HCT116 (cell line): Measurements from ENCODE around the gene TBC1D23. TPM values are rescaled to one million over a fixed set of nuclear protein-coding genes. Genes with fewer than 3 reads are reported as not detected.
"Not testable (repeated sequence)": the region's sequence is repeated elsewhere in the genome, so short reads cannot be mapped to it uniquely, and the experiment has no call there.

Experiments
- ATAC-seq: fragments of 200-7000 bp; cut with Tn5 transposase; 2 replicates; pipeline ENCODE4 v1.9.1; 2020; ENCODE audit warnings: mild to moderate bottlenecking, moderate library complexity
- BruUV-seq: library from RNA; stranded (reverse); fragments of 400-500 nt; replicated peaks from 2 replicates; lab custom pipeline; 2021; lab: Mats Ljungman, UMichigan
- CTCF ChIA-PET: fragments of 300-600 bp; sonication (Branson Sonifier 250); formaldehyde crosslinking; loops from one replicate; lab custom pipeline; 2021; ENCODE audit warnings: antibody characterized with exemption; lab: Charles Lee
- POLR2A ChIA-PET: fragments of 300-600, 350-600 bp; sonication (Branson Sonifier 250); formaldehyde crosslinking; loops from one replicate; lab custom pipeline; 2021; ENCODE audit warnings: antibody characterized with exemption; lab: Charles Lee
- RAD21 ChIA-PET, 2 experiments: fragments of 300-600 bp; sonication (Branson Sonifier 250); formaldehyde crosslinking; loops; one replicate each; lab custom pipeline; 2023; ENCODE audit warnings: low total read pairs in 2 of 2; ENCODE audit not compliant: uncharacterized antibody in 2 of 2, unreplicated experiment in 2 of 2, low non-redundant PET in 1 of 2; lab: Charles Lee
- DNase-seq: peaks from one replicate; pipeline ENCODE4 v3.0.0-alpha.2; 2010; ENCODE audit warnings: low read depth, low spot score
- H2AFZ ChIP-seq: fragments of 200-600 bp; shearing (Covaris generic), sonication (generic); 2 replicates; pipeline ENCODE4 v1.6.1; 2017; ENCODE audit warnings: low read depth, mixed run types, mixed read lengths, antibody characterized with exemption, low read length; ENCODE audit not compliant: poor library complexity, severe bottlenecking
- H3K27ac ChIP-seq: 2 replicates; pipeline ENCODE4 v1.5.1; 2012; ENCODE audit warnings: low read depth, low read length
- H3K27me3 ChIP-seq: fragments of 200-600 bp; sonication (generic); 2 replicates; pipeline ENCODE4 v1.6.1; 2016; ENCODE audit warnings: mixed run types, low read length, mixed read lengths; ENCODE audit not compliant: insufficient read depth
- H3K36me3 ChIP-seq, 2 experiments: fragments of 200-500 bp in 1 of 2; fragments of 200-600 bp in 1 of 2; sonication (Bioruptor generic) in 1 of 2; sonication (generic) in 1 of 2; 2 replicates each; pipeline versions ENCODE4 v1.5.1 to v1.6.1; 2014 to 2016; ENCODE audit warnings: low read length in 2 of 2, inconsistent platforms in 1 of 2, mixed read lengths in 1 of 2, mixed run types in 1 of 2; ENCODE audit not compliant: insufficient read depth in 2 of 2, control insufficient read depth in 1 of 2
- H3K4me1 ChIP-seq, 2 experiments: fragments of 200-600 bp in 1 of 2; sonication (generic) in 1 of 2; 2 replicates each; pipeline versions ENCODE4 v1.5.1 to v1.6.1; 2012 to 2017; ENCODE audit warnings: low read length in 2 of 2, inconsistent platforms in 1 of 2, mild to moderate bottlenecking in 1 of 2, mixed read lengths in 1 of 2, mixed run types in 1 of 2, moderate library complexity in 1 of 2; ENCODE audit not compliant: insufficient read depth in 2 of 2, control insufficient read depth in 1 of 2
- H3K4me2 ChIP-seq: fragments of 200-600 bp; sonication (generic); 2 replicates; pipeline ENCODE4 v1.6.1; 2017; ENCODE audit warnings: mixed run types, low read length, mixed read lengths
- H3K4me3 ChIP-seq, 2 experiments: fragments of 200-600 bp in 1 of 2; sonication (generic) in 1 of 2; replicated peaks in 1 of 2; 2 replicates each; pipeline ENCODE4 v1.5.1; 2011 to 2016; ENCODE audit warnings: low read length in 2 of 2, control low read depth in 1 of 2, low read depth in 1 of 2, mild to moderate bottlenecking in 1 of 2, mixed read lengths in 1 of 2, mixed run types in 1 of 2
- H3K79me2 ChIP-seq: fragments of 200-600 bp; sonication (generic); 2 replicates; pipeline ENCODE4 v1.6.1; 2017; ENCODE audit warnings: mild to moderate bottlenecking, mixed run types, low read length, moderate library complexity, mixed read lengths; ENCODE audit not compliant: insufficient read depth
- H3K9ac ChIP-seq: fragments of 200-600 bp; sonication (generic); 2 replicates; pipeline ENCODE4 v1.6.1; 2016; ENCODE audit warnings: low read length, mixed read lengths
- H3K9me2 ChIP-seq: fragments of 200-600 bp; sonication (generic), shearing (Covaris generic); 2 replicates; pipeline ENCODE4 v1.6.1; 2017; ENCODE audit warnings: mixed run types, mild to moderate bottlenecking, moderate library complexity; ENCODE audit not compliant: insufficient read depth
- H3K9me3 ChIP-seq, 2 experiments: fragments of 200-500 bp in 1 of 2; fragments of 200-600 bp in 1 of 2; sonication (Bioruptor generic) in 1 of 2; sonication (generic) in 1 of 2; 2 replicates each; pipeline ENCODE4 v1.6.1; 2014 to 2017; ENCODE audit warnings: low read length in 2 of 2, mixed read lengths in 2 of 2, inconsistent platforms in 1 of 2, low read depth in 1 of 2, mild to moderate bottlenecking in 1 of 2, mixed run types in 1 of 2, moderate library complexity in 1 of 2; ENCODE audit not compliant: control insufficient read depth in 1 of 2, insufficient read depth in 1 of 2
- H4K20me1 ChIP-seq: fragments of 200-600 bp; sonication (generic), shearing (Covaris generic); 2 replicates; pipeline ENCODE4 v1.6.1; 2017; ENCODE audit warnings: mixed run types, mild to moderate bottlenecking, moderate library complexity; ENCODE audit not compliant: insufficient read depth
- EGR1 ChIP-seq: IDR thresholded peaks from 2 replicates; pipeline ENCODE4 v1.6.1; 2012; ENCODE audit warnings: low read depth
- POLR2A ChIP-seq: IDR thresholded peaks from 2 replicates; pipeline ENCODE4 v1.7.0; 2011; ENCODE audit warnings: borderline replicate concordance; ENCODE audit not compliant: insufficient read depth, insufficient read length; ENCODE audit errors: extremely low read depth
- REST ChIP-seq: IDR thresholded peaks from 2 replicates; pipeline ENCODE4 v1.6.1; 2012; ENCODE audit warnings: low read depth
- SP1 ChIP-seq: IDR thresholded peaks from 2 replicates; pipeline ENCODE4 v1.6.1; 2012; ENCODE audit warnings: low read depth
- ZFX ChIP-seq: fragments of 450-650 bp; IDR thresholded peaks from 2 replicates; pipeline ENCODE4 v1.6.1; 2017
- ZNF274 ChIP-seq: fragments of 200-500 bp; sonication (Bioruptor generic); IDR thresholded peaks from 2 replicates; pipeline ENCODE4 v1.6.1; 2014; ENCODE audit warnings: mild to moderate bottlenecking, low read depth, low read length, inconsistent platforms
- intact Hi-C: fragments of 100-400 bp; cut with micrococcal nuclease; formaldehyde crosslinking; loops from 2 replicates; pipeline ENCODE4 v1.10.0; 2022
- total RNA-seq: library from RNA; stranded (reverse); gene quantifications from one replicate; pipeline ENCODE4 v1.2.1, GENCODE V29; 2021; ENCODE audit not compliant: unreplicated experiment

TBC1D23 gene
- total RNA-seq, 1 experiment from 2014 or later: 21.9 TPM

GRCh38 chr3:100261485-100261903 is 702 bp downstream of the TBC1D23 start (continued):
- TF ChIP-seq REST: no peak
- TF ChIP-seq EGR1: no peak
- TF ChIP-seq SP1: no peak
- TF ChIP-seq POLR2A: no peak
- TF ChIP-seq ZFX: no peak
- TF ChIP-seq ZNF274: no peak

- ChIA-PET RAD21 (interaction anchor here in 1 of 2 experiments (0.7 kb wide), 1 partner anchor 445 kb away, joined by 4 read pairs; the partner anchor contains the start of gene CMSS1), CTCF (interaction anchor here (1.7 kb wide), 1 partner anchor 9 kb away, joined by 6 read pairs; no protein-coding TSS in a partner anchor)
- ATAC-seq, H3K27me3 ChIP-seq, H4K20me1 ChIP-seq, H3K9ac ChIP-seq, H3K27ac ChIP-seq, BruUV-seq, H3K4me2 ChIP-seq, H3K9me3 ChIP-seq, H3K4me3 ChIP-seq, DNase-seq, H3K9me2 ChIP-seq, H3K36me3 ChIP-seq, intact Hi-C loops, POLR2A ChIA-PET, H2AFZ ChIP-seq: not testable (repeated sequence)
- H3K79me2 ChIP-seq: peaks cover 55% of the 10 kb centered on the region
- H3K4me1 ChIP-seq: peaks cover 6 to 16% of the 10 kb centered on the region in 2 experiments; a peak in 3 of 4 replicates
Measured at GRCh38 chr3:100262925-100263324, 2.1 kb downstream of the TBC1D23 start.
